HG02840 (cell line): ENCODE data around the gene NPY.
"Not testable (repeated sequence)": the region's sequence is repeated elsewhere in the genome, so short reads cannot be mapped to it uniquely, and the experiment has no call there.

Experiments used
- ATAC-seq: cut with Tn5 transposase; IDR thresholded peaks from one replicate; pipeline ENCODE4 v1.9.1; 2021; ENCODE audit warnings: mild to moderate bottlenecking, moderate library complexity, moderate number of reproducible peaks; ENCODE audit not compliant: unreplicated experiment, low FRiP score

The NPY gene

GRCh38 chr7:24283897-24284698, at the start of gene NPY:
NPY (plus strand) TSS chr7:24284190; CDS start chr7:24285241, 1,051 bp downstream.
- no peak for ATAC-seq

- no peak for ATAC-seq
These were observed 44.7 kb upstream of the NPY start for GRCh38 chr7:24239260-24239659.

GRCh38 chr7:24241206-24241605, 42.8 kb upstream of the NPY start:
- ATAC-seq = no peak

GRCh38 chr7:24244554-24244953, 39.4 kb upstream of the NPY start:
- ATAC-seq = no peak

GRCh38 chr7:24245362-24245761, 38.6 kb upstream of the NPY start:
- no peak for ATAC-seq

- no peak for ATAC-seq
These were observed 34.7 kb upstream of the NPY start for GRCh38 chr7:24249266-24249665.

- ATAC-seq = no peak
These were observed 32.4 kb upstream of the NPY start for GRCh38 chr7:24251568-24251967.

- ATAC-seq = no peak
These were observed 28.9 kb upstream of the NPY start for GRCh38 chr7:24255139-24255538.

- ATAC-seq = not testable (repeated sequence)
These were observed 25.7 kb upstream of the NPY start for GRCh38 chr7:24258324-24258723.

- no peak for ATAC-seq
These were observed 12.1 kb upstream of the NPY start for GRCh38 chr7:24271938-24272337.

- ATAC-seq = no peak
These were observed 4.5 kb upstream of the NPY start for GRCh38 chr7:24279512-24279911.

- no peak for ATAC-seq
These were observed 465 bp upstream of the NPY start for GRCh38 chr7:24283554-24283896.

- ATAC-seq = no peak
These were observed 913 bp downstream of the NPY start for GRCh38 chr7:24284699-24285506.

GRCh38 chr7:24290004-24290641, 6.1 kb downstream of the NPY start:
- ATAC-seq = peak; percentile 94

GRCh38 chr7:24291271-24291670, 7.3 kb downstream of the NPY start:
- no peak for ATAC-seq

- no peak for ATAC-seq
These were observed 13.4 kb downstream of the NPY start for GRCh38 chr7:24297362-24297761.

- ATAC-seq = no peak
These were observed 14.7 kb downstream of the NPY start for GRCh38 chr7:24298696-24299095.

GRCh38 chr7:24299192-24299591, 15.2 kb downstream of the NPY start:
- no peak for ATAC-seq

GRCh38 chr7:24301703-24302102, 17.7 kb downstream of the NPY start:
- no peak for ATAC-seq

GRCh38 chr7:24304494-24305095, 20.6 kb downstream of the NPY start:
- ATAC-seq = no peak

GRCh38 chr7:24307326-24307725, 23.3 kb downstream of the NPY start:
- no peak for ATAC-seq
